Peyer's patch (tissue), 4 donors: Measurements from ENCODE around the gene STYXL2. TPM values are rescaled to one million over a fixed set of nuclear protein-coding genes. Genes with fewer than 3 reads are reported as not detected.

Experiments
- DNase-seq, 3 donors: peaks; one replicate each; pipeline ENCODE4 v3.0.0-alpha.2; 2017 to 2019
- H3K27ac ChIP-seq, 4 donors: fragments of 200-600 bp; sonication (generic); one replicate each; pipeline ENCODE4 v1.5.1; 2016 to 2019
- H3K27me3 ChIP-seq, 2 donors: fragments of 200-600 bp; sonication (generic); one replicate each; pipeline ENCODE4 v1.5.1; 2019
- H3K36me3 ChIP-seq, 3 donors: fragments of 200-600 bp; sonication (generic); one replicate each; pipeline ENCODE4 v1.5.1; 2016 to 2019
- H3K4me1 ChIP-seq, 4 donors: fragments of 200-600 bp; sonication (generic); one replicate each; pipeline ENCODE4 v1.5.1; 2016 to 2019
- H3K4me3 ChIP-seq, 4 donors: fragments of 200-600 bp; sonication (generic); 1 replicate in 3 of 4; 2 replicates in 1 of 4; pipeline ENCODE4 v1.5.1; 2016 to 2019; ENCODE audit warnings: mild to moderate bottlenecking in 1 of 4
- H3K9me3 ChIP-seq, 4 donors: fragments of 200-600 bp; sonication (generic); one replicate each; pipeline ENCODE4 v1.5.1; 2016 to 2019; ENCODE audit warnings: mild to moderate bottlenecking in 1 of 4
- POLR2A ChIP-seq, 2 donors: fragments of 450-650 bp; IDR thresholded peaks; one replicate each; pipeline ENCODE4 v1.5.1; 2017; ENCODE audit warnings: antibody characterized with exemption in 2 of 2, mild to moderate bottlenecking in 2 of 2, moderate library complexity in 2 of 2
- total RNA-seq, 4 donors: library from RNA; depleted of rRNA; stranded (reverse); fragments of >200 nt; gene quantifications; one replicate each; pipeline ENCODE4 v1.1.0, GENCODE V29; 2016
- TF ChIP-seq, protein P1 (sequence below), 6 experiments: fragments of 450-650 bp in 4 of 6; fragments of 200-600 bp in 2 of 6; sonication (generic) in 1 of 6; IDR thresholded peaks; one replicate each; pipeline ENCODE4 v1.5.1; 2017 to 2019; ENCODE audit warnings: antibody characterized with exemption in 6 of 6, mild to moderate bottlenecking in 3 of 6, moderate library complexity in 1 of 6

The STYXL2 gene
- total RNA-seq, 4 donors from 2014 or later, result not detected

DNA sequence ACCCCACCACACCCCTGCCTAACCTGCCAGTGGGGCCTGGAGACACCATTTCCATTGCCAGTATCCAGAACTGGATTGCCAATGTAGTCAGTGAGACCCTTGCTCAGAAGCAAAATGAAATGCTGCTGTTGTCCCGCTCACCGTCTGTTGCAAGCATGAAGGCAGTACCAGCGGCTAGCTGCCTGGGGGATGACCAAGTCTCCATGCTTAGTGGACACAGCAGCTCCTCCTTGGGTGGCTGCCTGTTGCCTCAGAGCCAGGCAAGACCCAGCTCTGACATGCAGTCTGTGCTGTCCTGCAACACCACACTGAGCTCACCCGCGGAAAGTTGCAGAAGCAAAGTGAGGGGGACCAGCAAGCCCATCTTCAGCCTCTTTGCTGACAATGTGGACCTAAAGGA lies 33.4 kb downstream of the STYXL2 start:
- no peaks in the 10 kb centered on the region for H3K4me1 ChIP-seq
- no peaks in the 10 kb centered on the region for H3K27me3 ChIP-seq
- no peaks in the 10 kb centered on the region for H3K9me3 ChIP-seq
- no peak for TF ChIP-seq POLR2A (IDR thresholded peaks at IDR 0.05)
- TF ChIP-seq, protein P1, sequence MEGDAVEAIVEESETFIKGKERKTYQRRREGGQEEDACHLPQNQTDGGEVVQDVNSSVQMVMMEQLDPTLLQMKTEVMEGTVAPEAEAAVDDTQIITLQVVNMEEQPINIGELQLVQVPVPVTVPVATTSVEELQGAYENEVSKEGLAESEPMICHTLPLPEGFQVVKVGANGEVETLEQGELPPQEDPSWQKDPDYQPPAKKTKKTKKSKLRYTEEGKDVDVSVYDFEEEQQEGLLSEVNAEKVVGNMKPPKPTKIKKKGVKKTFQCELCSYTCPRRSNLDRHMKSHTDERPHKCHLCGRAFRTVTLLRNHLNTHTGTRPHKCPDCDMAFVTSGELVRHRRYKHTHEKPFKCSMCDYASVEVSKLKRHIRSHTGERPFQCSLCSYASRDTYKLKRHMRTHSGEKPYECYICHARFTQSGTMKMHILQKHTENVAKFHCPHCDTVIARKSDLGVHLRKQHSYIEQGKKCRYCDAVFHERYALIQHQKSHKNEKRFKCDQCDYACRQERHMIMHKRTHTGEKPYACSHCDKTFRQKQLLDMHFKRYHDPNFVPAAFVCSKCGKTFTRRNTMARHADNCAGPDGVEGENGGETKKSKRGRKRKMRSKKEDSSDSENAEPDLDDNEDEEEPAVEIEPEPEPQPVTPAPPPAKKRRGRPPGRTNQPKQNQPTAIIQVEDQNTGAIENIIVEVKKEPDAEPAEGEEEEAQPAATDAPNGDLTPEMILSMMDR (IDR thresholded peaks at IDR 0.05), result no peak
- DNase-seq, result no peak
- H3K36me3 ChIP-seq, result no peaks in the 10 kb centered on the region
- H3K4me3 ChIP-seq, result no peak overlapping the region
- no peak overlapping the region for H3K27ac ChIP-seq

DNA sequence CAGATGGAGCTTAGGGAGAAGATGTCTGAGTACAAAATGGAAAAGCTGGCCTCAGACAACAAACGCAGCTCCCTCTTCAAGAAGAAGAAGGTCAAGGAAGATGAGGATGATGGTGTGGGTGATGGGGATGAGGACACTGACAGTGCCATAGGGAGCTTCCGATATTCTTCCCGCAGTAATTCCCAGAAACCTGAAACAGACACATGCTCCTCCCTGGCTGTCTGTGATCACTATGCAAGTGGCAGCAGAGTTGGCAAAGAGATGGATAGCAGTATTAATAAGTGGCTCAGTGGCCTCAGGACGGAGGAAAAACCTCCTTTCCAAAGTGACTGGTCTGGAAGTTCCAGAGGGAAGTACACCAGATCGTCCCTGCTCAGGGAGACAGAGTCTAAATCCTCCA lies 33.8 kb downstream of the STYXL2 start:
- Histone ChIP-seq H3K36me3 (no peaks in the 10 kb centered on the region), H3K27me3 (no peaks in the 10 kb centered on the region), H3K4me3 (no peak overlapping the region), H3K9me3 (no peaks in the 10 kb centered on the region), H3K4me1 (no peaks in the 10 kb centered on the region), H3K27ac (no peak overlapping the region)
- TF ChIP-seq, protein P1 (IDR thresholded peaks at IDR 0.05), result no peak
- no peak for TF ChIP-seq POLR2A (IDR thresholded peaks at IDR 0.05)
- DNase-seq, result no peak

DNA sequence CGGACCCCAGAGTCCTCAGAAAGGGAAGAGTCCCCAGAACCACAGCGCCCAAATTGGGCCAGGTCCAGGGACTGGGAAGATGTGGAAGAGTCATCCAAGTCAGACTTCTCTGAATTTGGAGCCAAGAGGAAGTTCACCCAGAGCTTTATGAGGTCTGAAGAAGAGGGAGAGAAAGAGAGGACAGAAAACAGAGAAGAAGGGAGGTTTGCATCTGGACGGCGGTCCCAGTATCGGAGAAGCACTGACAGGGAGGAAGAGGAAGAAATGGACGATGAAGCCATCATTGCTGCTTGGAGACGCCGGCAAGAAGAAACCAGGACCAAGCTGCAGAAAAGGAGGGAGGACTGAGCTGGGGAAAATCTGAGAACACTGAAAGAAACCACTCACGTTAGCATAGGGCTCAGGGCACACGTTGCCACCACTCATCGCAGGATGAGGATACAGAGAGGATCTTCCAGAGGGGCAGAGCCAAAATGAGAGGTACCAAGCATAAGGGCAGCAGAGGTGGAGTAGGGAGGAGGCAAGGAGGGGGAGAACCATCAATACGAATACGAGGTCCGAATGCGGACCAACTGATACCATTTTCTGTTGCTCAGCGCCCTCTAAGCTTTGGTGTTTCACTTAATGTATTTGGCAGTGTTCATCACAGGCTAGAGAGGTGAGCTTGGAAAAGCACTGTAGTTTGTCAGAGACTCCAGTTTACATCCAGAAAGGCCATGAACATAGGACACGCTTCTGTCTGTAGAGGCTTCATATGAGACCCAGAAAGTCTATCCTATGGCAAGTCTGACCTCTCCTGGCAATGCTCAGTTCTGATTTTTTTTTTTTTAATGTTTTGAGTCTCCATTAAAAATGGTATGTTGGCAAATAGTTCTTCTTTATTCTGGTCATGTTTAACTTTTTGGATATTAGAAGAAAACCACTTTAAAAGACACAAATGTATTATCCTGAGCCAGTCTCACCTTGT lies 34.7 kb downstream of the STYXL2 start:
- TF ChIP-seq, protein P1 (IDR thresholded peaks at IDR 0.05), result peak in 3 of 6 experiments; percentile 32 to 45 (median 37)
- no peak for TF ChIP-seq POLR2A (IDR thresholded peaks at IDR 0.05)
- no peaks in the 10 kb centered on the region for H3K9me3 ChIP-seq
- H3K36me3 ChIP-seq, result no peaks in the 10 kb centered on the region
- no peak overlapping the region for H3K4me3 ChIP-seq
- no peaks in the 10 kb centered on the region for H3K4me1 ChIP-seq
- no peaks in the 10 kb centered on the region for H3K27me3 ChIP-seq
- no peak for DNase-seq
- no peak overlapping the region for H3K27ac ChIP-seq

DNA sequence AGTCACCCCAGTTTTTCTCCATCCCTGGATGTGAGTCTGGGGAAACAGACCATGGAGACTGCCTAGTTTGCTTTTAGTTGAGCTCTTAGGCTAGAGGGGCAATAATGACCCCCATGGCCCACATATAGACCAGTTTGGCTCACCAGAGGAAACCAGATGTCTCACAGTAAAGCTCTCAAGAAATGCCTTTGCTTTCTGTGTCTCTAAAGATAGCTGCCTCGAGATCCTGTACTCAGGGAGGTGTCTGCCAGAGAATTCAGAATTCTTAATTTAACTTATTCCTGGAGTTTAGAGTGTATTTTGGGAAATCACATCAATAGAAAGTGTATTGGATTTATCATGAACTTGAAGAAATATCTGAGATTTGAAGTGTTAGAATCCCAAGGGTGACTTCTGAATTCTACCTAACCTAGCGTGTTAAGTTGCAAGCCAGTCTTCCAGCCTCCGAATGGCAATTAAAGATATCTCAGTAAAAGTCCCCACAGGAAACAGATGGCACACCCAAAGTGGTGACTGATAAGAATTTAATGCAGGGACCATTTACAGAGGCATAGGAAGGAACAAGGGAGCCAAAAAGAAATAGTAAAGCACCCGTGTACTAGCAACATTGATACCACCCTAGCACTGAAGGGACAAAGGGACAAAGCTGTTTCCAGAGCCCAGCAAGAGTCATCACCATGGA lies 37.1 kb downstream of the STYXL2 start:
- Histone ChIP-seq H3K36me3 (no peaks in the 10 kb centered on the region), H3K27me3 (no peaks in the 10 kb centered on the region), H3K4me1 (peaks cover 0 to 3% (median 1%) of the 10 kb centered on the region in 4 donors), H3K4me3 (no peak overlapping the region), H3K9me3 (no peaks in the 10 kb centered on the region), H3K27ac (no peak overlapping the region)
- TF ChIP-seq, protein P1 (IDR thresholded peaks at IDR 0.05), result no peak
- no peak for TF ChIP-seq POLR2A (IDR thresholded peaks at IDR 0.05)
- DNase-seq, result no peak

- Histone ChIP-seq H3K9me3 (peaks cover 0 to 5% (median 0%) of the 10 kb centered on the region in 4 donors), H3K4me1 (peaks cover 0 to 8% (median 2%) of the 10 kb centered on the region in 4 donors), H3K27ac (no peak overlapping the region), H3K4me3 (no peak overlapping the region), H3K36me3 (no peaks in the 10 kb centered on the region), H3K27me3 (no peaks in the 10 kb centered on the region)
- TF ChIP-seq, protein P1 (IDR thresholded peaks at IDR 0.05), result no peak
- TF ChIP-seq POLR2A (IDR thresholded peaks at IDR 0.05), result no peak
- no peak for DNase-seq
Measured at GRCh38 chr1:167132301-167133010, 38.6 kb downstream of the STYXL2 start.
